Fibroblast of lung (primary cell): ENCODE results near the gene PLXNA4.

ENCODE experiments used
- EZH2 ChIP-seq: IDR thresholded peaks from 2 replicates; pipeline ENCODE4 v1.5.1; 2012; ENCODE audit warnings: low read length, control low read depth, mild to moderate bottlenecking; ENCODE audit errors: missing control alignments
- TF ChIP-seq, protein P1 (sequence below), 2 donors: IDR thresholded peaks in 1 of 2; conservative IDR thresholded peaks in 1 of 2; 1 replicate in 1 of 2; 2 replicates in 1 of 2; pipeline ENCODE4 v1.5.1; 2011 to 2012; ENCODE audit warnings: low read length in 2 of 2, control low read depth in 1 of 2, inconsistent platforms in 1 of 2, low read depth in 1 of 2, mild to moderate bottlenecking in 1 of 2

GRCh38 chr7:132193898-132194297 is 382.4 kb downstream of the PLXNA4 start:
- TF ChIP-seq, protein P1, sequence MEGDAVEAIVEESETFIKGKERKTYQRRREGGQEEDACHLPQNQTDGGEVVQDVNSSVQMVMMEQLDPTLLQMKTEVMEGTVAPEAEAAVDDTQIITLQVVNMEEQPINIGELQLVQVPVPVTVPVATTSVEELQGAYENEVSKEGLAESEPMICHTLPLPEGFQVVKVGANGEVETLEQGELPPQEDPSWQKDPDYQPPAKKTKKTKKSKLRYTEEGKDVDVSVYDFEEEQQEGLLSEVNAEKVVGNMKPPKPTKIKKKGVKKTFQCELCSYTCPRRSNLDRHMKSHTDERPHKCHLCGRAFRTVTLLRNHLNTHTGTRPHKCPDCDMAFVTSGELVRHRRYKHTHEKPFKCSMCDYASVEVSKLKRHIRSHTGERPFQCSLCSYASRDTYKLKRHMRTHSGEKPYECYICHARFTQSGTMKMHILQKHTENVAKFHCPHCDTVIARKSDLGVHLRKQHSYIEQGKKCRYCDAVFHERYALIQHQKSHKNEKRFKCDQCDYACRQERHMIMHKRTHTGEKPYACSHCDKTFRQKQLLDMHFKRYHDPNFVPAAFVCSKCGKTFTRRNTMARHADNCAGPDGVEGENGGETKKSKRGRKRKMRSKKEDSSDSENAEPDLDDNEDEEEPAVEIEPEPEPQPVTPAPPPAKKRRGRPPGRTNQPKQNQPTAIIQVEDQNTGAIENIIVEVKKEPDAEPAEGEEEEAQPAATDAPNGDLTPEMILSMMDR (conservative IDR thresholded peaks at IDR 0.05 in 1 of 2, IDR thresholded peaks at IDR 0.05 in 1 of 2; ENCODE audit: low read depth in 1 of 2, low read length in 2 of 2): no peak
- TF ChIP-seq EZH2: no peak
